ENCODE results near the gene ERG28. TPM values are rescaled to one million over a fixed set of nuclear protein-coding genes. Genes with fewer than 3 reads are reported as not detected.

ERG28 gene
- total and polyA plus RNA-seq, 2 experiments from 2014 or later: 27.9 to 95.1 TPM

- TF ChIP-seq, protein P1, sequence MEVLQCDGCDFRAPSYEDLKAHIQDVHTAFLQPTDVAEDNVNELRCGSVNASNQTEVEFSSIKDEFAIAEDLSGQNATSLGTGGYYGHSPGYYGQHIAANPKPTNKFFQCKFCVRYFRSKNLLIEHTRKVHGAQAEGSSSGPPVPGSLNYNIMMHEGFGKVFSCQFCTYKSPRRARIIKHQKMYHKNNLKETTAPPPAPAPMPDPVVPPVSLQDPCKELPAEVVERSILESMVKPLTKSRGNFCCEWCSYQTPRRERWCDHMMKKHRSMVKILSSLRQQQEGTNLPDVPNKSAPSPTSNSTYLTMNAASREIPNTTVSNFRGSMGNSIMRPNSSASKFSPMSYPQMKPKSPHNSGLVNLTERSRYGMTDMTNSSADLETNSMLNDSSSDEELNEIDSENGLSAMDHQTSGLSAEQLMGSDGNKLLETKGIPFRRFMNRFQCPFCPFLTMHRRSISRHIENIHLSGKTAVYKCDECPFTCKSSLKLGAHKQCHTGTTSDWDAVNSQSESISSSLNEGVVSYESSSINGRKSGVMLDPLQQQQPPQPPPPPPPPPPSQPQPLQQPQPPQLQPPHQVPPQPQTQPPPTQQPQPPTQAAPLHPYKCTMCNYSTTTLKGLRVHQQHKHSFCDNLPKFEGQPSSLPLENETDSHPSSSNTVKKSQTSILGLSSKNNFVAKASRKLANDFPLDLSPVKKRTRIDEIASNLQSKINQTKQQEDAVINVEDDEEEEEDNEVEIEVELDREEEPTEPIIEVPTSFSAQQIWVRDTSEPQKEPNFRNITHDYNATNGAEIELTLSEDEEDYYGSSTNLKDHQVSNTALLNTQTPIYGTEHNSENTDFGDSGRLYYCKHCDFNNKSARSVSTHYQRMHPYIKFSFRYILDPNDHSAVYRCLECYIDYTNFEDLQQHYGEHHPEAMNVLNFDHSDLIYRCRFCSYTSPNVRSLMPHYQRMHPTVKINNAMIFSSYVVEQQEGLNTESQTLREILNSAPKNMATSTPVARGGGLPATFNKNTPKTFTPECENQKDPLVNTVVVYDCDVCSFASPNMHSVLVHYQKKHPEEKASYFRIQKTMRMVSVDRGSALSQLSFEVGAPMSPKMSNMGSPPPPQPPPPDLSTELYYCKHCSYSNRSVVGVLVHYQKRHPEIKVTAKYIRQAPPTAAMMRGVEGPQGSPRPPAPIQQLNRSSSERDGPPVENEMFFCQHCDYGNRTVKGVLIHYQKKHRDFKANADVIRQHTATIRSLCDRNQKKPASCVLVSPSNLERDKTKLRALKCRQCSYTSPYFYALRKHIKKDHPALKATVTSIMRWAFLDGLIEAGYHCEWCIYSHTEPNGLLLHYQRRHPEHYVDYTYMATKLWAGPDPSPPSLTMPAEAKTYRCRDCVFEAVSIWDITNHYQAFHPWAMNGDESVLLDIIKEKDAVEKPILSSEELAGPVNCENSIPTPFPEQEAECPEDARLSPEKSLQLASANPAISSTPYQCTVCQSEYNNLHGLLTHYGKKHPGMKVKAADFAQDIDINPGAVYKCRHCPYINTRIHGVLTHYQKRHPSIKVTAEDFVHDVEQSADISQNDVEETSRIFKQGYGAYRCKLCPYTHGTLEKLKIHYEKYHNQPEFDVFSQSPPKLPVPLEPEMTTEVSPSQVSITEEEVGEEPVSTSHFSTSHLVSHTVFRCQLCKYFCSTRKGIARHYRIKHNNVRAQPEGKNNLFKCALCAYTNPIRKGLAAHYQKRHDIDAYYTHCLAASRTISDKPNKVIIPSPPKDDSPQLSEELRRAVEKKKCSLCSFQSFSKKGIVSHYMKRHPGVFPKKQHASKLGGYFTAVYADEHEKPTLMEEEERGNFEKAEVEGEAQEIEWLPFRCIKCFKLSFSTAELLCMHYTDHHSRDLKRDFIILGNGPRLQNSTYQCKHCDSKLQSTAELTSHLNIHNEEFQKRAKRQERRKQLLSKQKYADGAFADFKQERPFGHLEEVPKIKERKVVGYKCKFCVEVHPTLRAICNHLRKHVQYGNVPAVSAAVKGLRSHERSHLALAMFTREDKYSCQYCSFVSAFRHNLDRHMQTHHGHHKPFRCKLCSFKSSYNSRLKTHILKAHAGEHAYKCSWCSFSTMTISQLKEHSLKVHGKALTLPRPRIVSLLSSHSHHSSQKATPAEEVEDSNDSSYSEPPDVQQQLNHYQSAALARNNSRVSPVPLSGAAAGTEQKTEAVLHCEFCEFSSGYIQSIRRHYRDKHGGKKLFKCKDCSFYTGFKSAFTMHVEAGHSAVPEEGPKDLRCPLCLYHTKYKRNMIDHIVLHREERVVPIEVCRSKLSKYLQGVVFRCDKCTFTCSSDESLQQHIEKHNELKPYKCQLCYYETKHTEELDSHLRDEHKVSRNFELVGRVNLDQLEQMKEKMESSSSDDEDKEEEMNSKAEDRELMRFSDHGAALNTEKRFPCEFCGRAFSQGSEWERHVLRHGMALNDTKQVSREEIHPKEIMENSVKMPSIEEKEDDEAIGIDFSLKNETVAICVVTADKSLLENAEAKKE (CRISPR knock-in tag; IDR thresholded peaks at IDR 0.05): no peak
- no peak for TF ChIP-seq STAT1 (IDR thresholded peaks at IDR 0.05; ENCODE audit: unreplicated experiment)
- TF ChIP-seq CREB1 (CRISPR knock-in tag; IDR thresholded peaks at IDR 0.05; ENCODE audit: low read depth): no peak
- TF ChIP-seq EZH2 (IDR thresholded peaks at IDR 0.05; ENCODE audit: low read depth, unreplicated experiment): no peak
These were observed 24.5 kb downstream of the ERG28 start (continued) for GRCh38 chr14:75636100-75636692.

DNA sequence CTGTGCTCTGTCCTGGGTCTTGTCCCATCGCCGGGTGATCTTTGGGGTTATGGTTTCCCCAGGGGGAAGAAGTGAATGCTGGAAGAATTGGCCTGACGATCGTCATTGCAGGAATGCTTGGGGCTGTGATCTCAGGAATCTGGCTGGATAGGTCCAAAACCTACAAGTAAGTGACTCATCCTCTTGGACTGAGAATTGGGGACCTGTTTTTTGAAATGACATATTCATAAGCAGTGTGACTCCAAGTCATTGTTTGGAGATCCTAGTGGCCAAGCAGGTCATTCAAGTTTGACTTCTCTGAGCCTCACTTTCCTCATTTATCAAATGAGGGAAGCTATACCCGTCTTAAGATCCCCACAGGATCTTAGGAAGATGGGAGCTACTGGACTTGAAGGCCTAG, 25.8 kb downstream of the ERG28 start:
- DNase-seq (ENCODE audit: low spot score): no peak
- TF ChIP-seq EZH2 (IDR thresholded peaks at IDR 0.05; ENCODE audit: low read depth, unreplicated experiment) (no peak), NANOG (IDR thresholded peaks at IDR 0.05; ENCODE audit: borderline replicate concordance) (no peak)
- Histone ChIP-seq H3K4me3 (no peak overlapping the region), H3K36me3 (ENCODE audit: insufficient read depth) (no peaks in the 10 kb centered on the region; the same call in 1 of the 2 replicates), H3K4me1 (ENCODE audit: insufficient read depth) (peaks cover 25% of the 10 kb centered on the region), H4K20me1 (replicated peaks; ENCODE audit: insufficient read depth) (no peaks in the 10 kb centered on the region), H3K9me2 (ENCODE audit: insufficient read depth) (peaks cover 10% of the 10 kb centered on the region), H3K4me2 (no peak overlapping the region), H3F3A (replicated peaks; ENCODE audit: low read depth) (peaks cover 3% of the 10 kb centered on the region; the same call in 1 of the 2 replicates), H3K79me2 (replicated peaks; ENCODE audit: insufficient read depth) (no peaks in the 10 kb centered on the region), H3K27ac (ENCODE audit: low read depth) (no peak overlapping the region), H2AFZ (no peak overlapping the region), H3K27me3 (ENCODE audit: insufficient read depth) (no peaks in the 10 kb centered on the region)
- no peaks in the 10 kb centered on the region for H3K9me3 Mint-ChIP-seq
- H3K27ac Mint-ChIP-seq: no peak overlapping the region
- H3K36me3 Mint-ChIP-seq (ENCODE audit: low read depth): peaks cover 12% of the 10 kb centered on the region; the same call in 2 of the 3 replicates
- peaks cover 14% of the 10 kb centered on the region for H3K27me3 Mint-ChIP-seq (ENCODE audit: insufficient read depth, low read depth, poor library complexity)
- peaks cover 41% of the 10 kb centered on the region for H3K4me1 Mint-ChIP-seq
- H3K4me3 Mint-ChIP-seq: no peak overlapping the region
- no peak for ATAC-seq

All from GM23338 (cell line).